IMR-90 (cell line): ENCODE measurements around the gene ATRNL1.

Experiments used
- BHLHE40 ChIP-seq: fragments of 150-350 bp; IDR thresholded peaks from 2 replicates; pipeline ENCODE4 v1.6.1; 2016; ENCODE audit warnings: mild to moderate bottlenecking, low read depth, low read length
- CEBPB ChIP-seq: IDR thresholded peaks from 2 replicates; pipeline ENCODE4 v1.6.1; 2012; ENCODE audit warnings: low read depth, low read length, improper control_type of control experiment
- CTCF ChIP-seq: conservative IDR thresholded peaks from 2 replicates; pipeline ENCODE4 v1.5.1; 2012; ENCODE audit warnings: mild to moderate bottlenecking, low read depth, low read length, improper control_type of control experiment
- MXI1 ChIP-seq: IDR thresholded peaks from 2 replicates; pipeline ENCODE4 v1.6.1; 2012; ENCODE audit warnings: low read depth, mild to moderate bottlenecking, low read length, moderate library complexity, borderline replicate concordance
- POLR2A ChIP-seq: IDR thresholded peaks from 2 replicates; pipeline ENCODE4 v1.6.1; 2012; ENCODE audit warnings: mild to moderate bottlenecking, low read depth, low read length
- SMC3 ChIP-seq: fragments of 150-350 bp; IDR thresholded peaks from 2 replicates; pipeline ENCODE4 v1.6.1; 2016; ENCODE audit warnings: low read depth, mild to moderate bottlenecking, antibody characterized with exemption, low read length, moderate library complexity

- TF ChIP-seq POLR2A = no peak
- no peak for TF ChIP-seq CTCF
- no peak for TF ChIP-seq SMC3
- TF ChIP-seq CEBPB = no peak
- TF ChIP-seq BHLHE40 = no peak
- no peak for TF ChIP-seq MXI1
These were observed 856.2 kb downstream of the ATRNL1 start for GRCh38 chr10:115949282-115949844.
